RKO (cell line): ENCODE measurements around the gene SHC4.

Experiments used
- DNase-seq: peaks from one replicate; pipeline ENCODE4 v3.0.0-alpha.2; 2016; ENCODE audit warnings: low spot score

The SHC4 gene

DNA sequence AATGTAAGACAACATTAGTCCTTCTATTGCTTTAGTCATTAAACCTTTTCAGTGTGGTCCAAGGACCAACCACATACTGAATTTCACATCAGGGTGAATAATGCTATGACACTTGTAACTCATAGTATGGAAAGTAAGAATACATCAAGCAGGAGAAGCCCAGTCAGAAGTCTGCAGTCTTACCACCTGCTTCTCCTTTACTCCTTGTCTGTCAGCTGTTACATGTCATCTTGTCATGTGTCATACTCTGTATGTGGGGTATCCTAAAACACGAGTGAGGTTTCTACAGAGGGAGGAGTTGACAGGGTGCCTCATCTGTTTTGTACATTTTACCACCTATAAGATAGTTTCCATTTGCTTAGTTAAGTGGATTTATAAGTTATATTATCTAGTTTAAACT is 118.6 kb downstream of the SHC4 start:
- DNase-seq: no peak

DNA sequence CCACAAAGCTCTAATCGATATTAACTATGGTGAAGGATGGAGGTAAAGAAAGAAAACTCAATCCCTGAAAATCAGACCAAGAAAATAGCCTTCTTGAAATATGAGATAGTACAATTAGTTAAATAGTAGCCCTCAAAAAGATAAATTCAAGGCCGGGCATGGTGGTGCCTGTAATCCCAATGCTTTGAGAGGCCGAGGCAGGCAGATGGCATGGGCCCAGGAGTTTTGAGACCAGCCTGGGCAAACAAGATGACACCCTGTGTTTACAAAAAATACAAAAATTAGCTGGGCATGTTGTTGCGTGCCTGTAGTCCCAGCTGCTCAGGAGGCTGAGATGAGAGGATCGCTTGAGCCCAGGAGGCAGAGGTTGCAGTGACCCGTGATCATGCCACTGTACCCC is 121.2 kb downstream of the SHC4 start:
- DNase-seq: no peak

DNA sequence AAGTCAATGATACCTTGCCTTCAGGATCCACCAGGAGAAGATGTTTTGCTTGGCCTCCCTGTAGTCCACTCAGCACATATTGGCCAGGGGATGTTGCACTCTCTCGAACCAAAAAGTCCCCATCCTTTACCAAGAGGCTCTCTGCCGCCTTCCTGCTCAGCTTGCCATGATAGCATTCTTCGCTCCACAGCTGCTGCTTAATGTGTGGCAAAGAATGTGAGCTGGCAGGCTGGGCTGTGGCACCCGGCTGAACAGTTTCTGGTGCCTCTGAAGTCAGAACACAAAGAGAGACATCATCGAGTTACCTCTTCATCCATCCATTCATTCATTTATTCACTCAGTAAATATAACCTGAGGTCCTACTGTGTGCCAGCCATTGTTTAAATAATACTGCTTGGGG is 129.0 kb downstream of the SHC4 start:
- no peak for DNase-seq

DNA sequence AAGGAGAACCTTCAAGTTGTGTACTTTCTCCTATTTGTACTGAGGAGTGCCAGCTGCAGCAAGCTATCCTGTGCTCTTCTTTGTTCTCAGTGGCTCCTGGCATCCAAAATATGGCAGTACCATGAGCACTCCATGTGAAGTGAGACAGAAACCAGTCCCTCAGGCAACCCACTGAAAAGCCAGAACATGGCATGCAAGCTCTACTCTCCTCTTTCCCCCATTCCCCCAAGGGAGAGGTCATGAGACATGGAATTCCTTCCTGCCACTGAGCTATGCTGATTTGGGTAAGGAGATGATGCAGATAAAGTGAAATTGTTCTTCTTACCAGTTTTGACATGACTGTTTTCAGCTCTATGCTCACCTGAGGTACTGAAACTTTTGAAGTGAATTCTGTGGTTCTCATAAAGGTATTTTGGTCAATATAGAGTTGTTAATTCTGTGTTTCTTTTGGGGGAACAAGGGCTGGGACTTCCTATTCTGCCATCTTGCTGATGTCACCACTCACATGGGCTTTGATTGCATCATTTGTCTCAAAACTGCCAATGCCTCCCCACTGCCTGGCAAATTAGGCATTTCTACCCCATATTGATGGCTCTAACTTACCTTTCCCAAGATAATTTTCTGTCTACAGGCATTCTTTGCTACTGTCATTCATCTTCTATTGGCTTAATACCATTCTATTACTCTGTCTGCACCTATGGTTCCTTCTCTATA is 130.0 kb downstream of the SHC4 start:
- no peak for DNase-seq

DNA sequence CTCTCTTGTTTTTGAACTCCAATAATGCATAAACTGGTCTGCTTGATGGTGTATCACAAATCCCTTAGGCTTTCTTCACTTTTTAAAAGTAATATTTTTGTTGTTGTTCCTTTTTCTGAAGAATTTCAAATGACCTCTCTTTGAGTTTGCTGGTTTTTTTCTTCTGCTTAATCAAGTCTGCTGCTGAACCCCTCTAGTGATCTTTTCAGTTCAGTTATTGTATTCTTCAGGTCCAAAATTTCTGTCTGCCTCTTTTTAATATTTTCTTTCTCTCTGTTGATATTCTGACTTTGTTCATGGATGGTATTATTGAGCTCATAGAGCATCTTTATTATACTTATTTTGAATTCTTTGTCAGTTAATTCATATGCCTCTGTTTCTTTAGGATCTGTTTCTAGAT is 131.1 kb downstream of the SHC4 start:
- DNase-seq: no peak

DNA sequence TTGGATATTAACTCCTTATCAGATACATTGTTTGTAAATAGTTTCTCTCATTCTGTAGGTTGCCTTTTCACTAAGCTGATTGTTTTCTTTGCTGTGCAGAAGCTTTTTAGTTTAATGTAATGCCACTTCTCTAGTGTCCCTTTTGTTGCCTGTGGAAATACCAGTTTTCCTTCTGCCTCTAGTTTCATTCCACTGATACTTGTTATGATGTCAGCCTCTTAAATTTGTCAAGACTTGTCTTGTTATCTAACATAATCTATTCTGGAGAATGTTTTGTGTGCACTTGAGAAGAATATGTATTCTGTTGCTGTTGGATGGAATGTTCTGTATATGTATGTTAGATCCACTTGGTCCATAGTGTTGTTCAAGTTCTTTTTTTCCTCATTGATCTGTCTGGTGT is 134.8 kb downstream of the SHC4 start:
- no peak for DNase-seq

DNA sequence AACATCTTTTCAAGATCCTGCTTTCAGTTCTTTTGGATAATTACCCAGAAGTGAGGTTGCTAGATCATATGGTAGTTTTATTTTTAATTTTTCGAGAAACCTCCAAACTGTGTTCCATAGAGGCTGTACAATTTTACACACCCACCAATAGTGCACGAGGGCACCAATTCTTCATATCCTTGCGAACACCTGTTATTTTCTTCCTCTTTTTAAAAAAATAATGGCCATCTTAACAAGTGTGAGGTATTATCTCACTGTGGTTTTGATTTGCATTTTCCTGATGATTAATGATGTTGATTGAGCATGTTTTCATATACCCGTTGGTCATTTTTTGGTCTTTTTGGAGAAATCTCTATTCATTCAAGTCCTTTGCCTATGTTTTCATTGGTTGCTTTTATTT is 135.2 kb downstream of the SHC4 start:
- DNase-seq: no peak

DNA sequence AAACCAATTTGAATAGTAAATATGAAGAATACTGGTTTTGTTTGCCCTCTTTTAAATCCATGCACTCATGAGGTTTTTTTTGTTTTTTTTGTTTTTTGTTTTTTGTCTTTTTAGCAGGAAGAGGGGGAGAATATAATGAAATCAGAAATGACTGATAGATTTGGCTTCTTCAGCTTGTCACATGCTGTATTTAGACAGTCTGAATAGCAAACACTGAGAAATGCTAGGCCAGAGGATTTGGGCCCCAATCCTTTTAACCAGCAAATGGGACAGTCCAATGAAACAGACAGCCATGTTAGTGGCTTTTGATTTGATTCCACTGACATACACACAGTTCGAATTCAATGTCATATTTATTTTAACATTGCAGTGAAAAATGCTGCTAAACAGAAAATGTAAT is 138.6 kb downstream of the SHC4 start:
- DNase-seq: no peak

DNA sequence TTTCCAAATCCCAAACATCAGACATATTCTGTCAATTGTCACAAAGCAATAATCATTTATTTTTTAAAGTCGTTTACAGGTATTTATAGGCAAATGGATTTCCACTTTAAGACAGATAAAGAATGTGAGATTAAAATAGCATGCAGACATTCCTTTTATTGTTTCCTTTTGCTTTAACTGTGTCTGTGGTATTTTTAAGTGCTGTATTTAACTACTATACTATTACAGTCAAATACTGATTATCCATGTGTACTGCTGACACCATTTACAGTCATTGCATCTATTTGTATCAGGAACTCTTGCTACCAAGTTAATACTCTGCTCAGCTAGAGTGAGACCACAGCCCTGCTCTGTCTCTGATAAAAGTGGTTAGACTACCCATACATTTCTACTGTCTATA is 140.0 kb downstream of the SHC4 start:
- no peak for DNase-seq

DNA sequence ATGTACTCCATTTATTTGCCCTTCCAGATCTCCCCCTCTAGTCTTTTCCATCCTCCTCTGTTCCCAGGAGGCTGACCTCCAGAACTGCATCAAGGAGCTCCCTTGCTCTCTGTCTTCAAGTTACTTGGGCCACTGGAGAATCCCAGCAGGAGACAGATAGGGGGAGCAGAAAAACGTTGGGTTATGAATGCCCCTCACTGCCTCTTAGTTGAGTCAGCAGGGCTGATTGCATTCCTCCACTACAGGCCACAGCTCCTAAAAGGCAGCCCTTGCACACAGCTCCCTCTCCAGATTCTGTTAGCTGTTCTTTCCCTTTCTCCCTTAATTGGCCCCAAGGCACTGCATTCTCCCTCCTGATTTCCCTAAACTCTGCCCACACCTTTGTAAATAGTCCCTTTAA is 140.5 kb downstream of the SHC4 start:
- DNase-seq: no peak

DNA sequence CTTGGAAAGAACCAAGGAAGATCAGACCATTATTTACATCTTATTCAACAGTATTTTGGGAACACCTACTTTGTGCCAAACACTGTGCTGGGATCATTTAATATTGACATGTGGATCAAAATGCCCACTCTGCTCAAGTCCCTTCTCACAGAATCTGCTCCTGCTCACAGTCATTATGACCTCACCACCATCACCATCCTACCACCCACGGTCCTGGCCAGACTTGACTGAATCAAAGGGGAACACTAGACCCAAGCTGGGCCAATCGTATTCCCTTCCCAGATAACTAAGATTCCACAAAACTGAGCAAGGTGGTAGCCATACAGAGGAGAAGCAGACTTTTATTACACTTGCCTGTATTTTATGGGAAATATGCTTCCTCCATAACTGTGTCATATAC is 149.4 kb downstream of the SHC4 start:
- no peak for DNase-seq

DNA sequence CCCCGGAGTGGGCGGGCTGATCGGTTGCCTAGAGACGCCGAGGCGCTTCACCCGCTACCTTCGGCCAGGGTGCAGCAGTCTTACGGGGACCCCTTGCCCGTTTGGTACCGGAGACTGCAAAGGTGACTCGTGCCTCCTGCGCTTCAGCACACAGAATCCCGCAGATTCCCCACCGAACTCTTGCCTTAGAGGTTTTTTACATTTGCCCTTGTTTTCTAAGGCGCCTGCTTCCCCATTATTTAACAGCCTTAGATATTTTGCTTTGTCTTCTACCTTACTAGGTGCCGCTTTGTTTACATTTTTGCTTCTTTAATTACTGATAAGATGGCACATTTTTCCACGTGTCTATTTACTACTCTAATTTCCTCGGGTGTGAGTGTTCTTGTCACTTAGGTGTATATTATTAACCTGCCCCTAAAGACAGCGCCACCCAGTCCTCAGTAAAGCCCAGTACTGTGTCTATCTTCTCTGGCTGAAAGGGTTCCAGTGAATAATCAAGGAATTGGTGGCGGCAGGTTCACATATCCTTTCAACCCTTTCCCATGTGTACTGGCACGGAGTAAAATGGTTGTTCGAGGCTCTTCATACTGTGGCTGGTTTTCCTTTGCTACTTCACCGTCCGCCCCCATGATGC is 152.3 kb downstream of the SHC4 start:
- peak; percentile 37 for DNase-seq

DNA sequence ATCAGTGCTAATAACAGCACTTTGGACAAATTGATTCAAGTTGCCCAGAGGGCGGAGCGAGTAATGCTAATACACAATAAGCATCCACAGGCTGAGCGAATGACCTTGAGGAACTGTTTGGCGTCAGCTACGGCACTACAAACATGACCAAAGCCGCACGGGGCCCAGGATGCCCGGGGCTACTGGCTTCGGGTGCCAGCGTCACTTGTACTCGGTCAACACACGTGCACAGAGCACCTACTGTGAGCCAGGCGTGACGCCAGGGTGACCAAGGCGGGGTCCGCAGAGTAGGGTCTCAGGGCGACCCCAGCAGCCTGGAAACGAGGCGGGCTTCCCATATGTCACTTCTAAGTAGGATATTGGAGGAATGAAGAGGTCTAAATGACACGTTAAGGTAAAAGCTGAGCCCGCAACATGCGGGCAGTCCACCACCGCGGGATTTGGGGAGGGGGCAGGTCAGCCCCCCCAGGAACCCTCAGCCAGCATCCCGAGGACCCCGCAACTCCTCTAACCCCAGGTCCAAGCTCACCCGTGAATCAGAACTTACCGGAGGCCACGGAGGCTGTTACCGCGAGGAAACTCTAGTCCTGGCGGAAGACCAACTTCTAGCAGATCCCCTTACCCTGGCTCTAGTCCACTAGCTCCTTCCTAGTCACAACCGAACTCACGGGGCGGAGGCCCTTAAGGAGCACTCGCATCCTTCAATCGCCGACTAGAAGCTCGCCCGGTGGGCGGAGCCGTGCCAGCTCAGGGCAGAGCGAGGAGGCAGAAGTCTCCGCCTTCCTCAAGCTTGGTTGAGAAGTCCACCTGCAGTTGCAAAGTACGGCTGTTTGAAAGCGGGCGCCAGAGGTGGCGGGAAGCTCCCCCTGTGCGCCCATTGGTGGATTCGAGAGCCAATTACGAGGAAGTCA is 153.1 kb downstream of the SHC4 start, which contains the start of gene CEP152:
TSS of gene CEP152 (minus strand) at position 656 of the 911 bp plus-strand sequence. CDS start 5,420 bp downstream, outside the sequence.
- peak; percentile 99 for DNase-seq

DNA sequence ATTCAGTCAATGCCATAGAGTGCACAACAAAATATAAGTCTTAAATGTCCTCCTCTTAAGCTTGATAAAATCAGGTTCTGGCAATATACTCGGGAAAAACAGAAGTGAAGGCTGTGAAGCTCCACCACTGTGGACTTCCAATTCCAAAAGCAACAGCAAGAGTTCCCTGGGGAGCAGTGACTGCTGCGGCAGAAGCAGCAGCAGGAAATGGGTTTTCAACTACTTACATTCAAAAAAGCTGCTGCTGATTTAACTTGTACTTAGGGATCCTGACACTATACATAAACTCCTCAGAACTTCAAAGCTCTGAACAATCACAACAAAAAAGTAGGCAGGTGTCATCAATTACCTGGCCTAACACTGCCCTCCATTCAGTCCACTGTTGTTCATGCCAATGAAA is 157.6 kb downstream of the SHC4 start:
- DNase-seq: no peak

DNA sequence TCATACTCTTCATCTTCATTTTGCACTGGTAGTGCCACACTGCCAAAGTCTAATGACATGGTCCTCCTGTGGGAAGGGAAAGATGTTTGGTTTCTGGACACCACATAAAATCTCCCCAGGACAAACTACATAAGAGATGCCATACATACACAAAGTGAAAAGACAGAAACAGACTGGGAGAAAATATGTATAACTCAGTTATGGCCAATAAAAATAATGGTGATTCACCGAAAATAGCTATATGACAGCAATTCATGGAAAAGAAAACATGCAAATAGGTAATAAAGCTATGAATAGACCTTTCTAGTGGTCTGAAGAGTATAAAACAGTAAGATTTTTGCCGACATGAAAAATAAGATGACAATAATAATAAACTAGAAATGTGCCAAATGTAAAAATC is 158.1 kb downstream of the SHC4 start:
- DNase-seq: no peak

DNA sequence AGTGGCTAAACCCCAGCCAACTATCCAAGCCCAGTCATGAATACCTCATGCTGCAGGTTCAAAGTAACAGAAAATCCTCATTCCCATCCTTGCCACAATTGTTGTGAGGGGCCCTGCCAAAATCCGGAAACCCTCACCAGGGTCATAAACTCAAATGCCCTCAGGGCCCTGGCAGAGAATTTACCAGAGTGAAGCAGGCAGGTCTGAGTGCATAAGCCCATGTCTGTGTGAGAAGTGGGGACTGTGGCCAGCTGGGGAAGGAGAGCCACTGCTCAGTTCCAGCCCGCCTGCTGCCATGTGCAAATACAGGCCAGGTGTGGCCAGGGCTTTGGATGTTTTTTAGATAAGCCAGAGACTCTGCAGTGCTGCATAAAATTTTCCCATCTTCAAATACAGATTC is 159.8 kb downstream of the SHC4 start:
- no peak for DNase-seq

DNA sequence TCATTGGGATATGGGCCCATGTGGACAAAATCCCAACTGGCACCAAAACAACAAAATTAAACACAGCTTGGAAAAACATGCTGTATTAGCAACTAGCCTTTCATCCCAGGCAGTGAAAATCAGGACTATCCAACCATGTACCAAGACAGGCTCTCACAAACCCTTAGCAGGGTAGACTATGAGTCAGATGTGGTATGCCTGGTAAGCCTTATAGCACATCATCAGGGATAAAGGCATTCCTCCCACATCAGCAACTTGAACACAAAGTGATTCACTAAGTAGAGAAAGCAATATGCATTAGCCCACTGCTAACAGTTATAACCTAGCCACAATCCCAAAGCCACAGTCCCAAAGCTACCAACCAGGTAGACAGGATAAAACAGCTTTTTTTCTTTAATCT is 160.9 kb downstream of the SHC4 start:
- DNase-seq: peak; percentile 78

DNA sequence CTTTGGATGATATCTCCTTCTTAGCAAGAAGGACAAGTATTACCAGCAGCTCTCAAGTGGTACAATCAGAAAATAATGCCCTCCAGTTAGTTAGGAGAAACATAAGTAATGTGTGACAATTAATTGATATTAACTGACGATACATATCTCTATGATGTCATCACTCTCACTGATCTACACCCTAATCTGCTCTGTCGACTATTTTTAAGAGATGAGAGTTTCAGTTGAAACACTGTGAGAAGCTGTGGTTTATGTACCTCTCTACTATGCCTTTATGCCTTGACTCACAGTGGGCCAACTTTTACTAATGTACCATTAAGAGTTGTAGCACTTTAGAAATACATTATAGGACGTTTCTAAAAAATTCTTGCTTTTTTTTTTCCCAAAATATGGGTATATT is 161.5 kb downstream of the SHC4 start:
- no peak for DNase-seq

DNA sequence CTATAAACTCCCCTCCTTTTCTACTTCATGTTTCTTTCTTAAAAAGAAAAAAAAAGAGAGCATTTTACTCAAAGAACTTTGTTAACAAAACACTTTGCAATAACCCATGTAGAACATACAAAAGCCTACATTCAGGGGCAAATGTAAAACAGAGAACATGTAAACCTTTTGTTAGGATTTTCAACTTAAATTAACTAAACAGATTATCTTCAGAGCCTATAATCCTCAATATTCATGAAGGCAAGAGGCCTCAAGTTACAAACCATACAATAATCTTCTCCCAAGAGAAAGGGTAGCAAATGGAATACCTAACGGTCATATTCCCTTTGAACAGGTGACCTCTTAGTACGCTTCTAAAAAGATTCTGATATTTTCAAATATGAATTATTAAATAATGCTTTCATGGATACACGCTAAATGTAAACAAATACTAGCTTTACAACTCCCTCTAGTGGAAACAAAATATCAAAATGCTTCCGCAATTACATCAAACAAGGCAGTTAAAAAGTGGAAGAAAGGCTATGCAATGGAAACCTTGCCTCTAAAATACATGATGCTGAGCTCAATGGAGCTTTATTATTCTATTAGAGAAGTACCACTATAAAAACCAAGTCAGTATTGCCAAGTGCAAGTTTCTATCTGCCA is 162.8 kb downstream of the SHC4 start:
- no peak for DNase-seq

DNA sequence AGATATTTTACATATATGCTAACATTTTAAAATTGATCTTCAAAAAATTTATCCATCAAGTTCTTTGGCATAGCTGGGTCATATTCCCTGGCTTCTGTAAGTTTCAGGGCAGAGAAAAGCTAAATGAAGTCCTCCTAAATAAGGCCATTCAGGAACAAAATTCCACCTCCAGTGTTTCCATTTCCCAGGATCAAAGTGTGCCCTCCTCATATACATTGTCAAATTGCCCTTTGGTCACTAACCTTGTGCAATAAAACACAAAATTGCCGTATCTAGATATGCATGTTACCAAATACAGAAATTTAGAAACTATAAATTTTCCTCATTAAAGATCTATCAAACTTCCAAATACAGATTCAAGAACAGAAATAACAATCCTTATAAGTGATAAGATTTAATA is 163.5 kb downstream of the SHC4 start:
- DNase-seq: no peak

DNA sequence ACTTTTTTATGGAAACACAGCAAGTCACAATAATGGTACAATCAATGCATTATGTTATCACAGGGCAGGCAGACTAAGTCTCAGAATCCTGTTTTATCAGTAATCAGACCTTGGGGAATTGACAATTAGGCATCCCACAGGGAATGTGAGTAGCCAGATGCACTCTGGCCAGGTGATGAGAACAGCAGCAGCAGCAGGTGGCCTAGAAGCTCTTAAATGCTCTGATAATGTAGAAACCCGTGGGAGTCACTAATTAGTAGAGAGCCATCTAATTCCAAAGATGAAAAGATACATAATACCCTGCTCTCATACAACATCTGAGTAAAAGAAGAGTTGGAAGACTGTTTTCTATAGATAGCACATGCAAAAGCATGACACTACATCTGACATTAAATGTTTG is 165.4 kb downstream of the SHC4 start:
- no peak for DNase-seq

DNA sequence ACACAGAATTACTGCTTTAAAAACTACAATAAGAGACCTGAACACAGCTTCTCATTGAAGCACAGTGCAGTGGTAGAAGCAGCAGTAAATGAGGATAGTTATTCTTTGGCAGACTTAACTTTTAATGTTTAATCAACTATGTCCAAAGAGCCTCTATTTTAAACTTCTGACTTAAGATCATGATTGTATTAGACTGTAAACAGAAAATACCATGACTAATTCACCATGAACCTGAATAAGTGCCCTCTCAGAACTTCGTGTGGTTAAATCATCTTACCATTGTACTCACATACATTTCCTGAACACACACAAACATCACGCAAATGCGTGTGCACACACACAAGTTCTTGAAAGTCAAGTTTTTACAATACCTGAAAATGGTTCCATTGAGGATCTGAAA is 166.8 kb downstream of the SHC4 start:
- no peak for DNase-seq

DNA sequence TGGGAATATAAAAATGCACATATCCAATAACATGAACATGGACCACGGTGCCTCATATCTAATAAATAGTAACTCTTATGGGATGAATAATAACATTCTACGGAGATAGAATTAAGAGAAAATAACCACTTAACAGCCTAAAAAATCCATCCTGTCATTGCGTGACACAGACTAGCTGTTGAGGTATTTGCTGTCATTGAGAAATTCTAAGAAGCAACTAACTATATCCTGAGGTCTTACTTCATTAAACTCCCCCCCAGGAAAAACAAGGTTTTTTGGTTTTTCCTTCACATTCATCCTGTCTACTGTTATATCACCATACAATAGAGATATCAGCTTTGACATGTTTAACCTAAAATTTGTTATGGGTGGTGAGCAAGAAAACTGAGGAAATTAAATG is 167.2 kb downstream of the SHC4 start:
- DNase-seq: no peak
